Neutrophil (primary cell): Measurements from ENCODE around the gene COLEC12.

Experiments used
- H3K27ac ChIP-seq: fragments of 200-600 bp; sonication (generic); 2 replicates; pipeline ENCODE4 v1.5.1; 2016; ENCODE audit warnings: mild to moderate bottlenecking, moderate library complexity
- H3K27me3 ChIP-seq: fragments of 200-600 bp; sonication (generic); 2 replicates; pipeline ENCODE4 v1.6.0; 2016; ENCODE audit warnings: mild to moderate bottlenecking
- H3K36me3 ChIP-seq: fragments of 200-600 bp; sonication (generic); 2 replicates; pipeline ENCODE4 v1.5.1; 2017
- H3K4me1 ChIP-seq, 2 experiments: fragments of 200-600 bp in 1 of 2; sonication (generic) in 1 of 2; 1 replicate in 1 of 2; 2 replicates in 1 of 2; pipeline versions ENCODE4 v1.5.1 to v1.6.1; 2013 to 2016; ENCODE audit warnings: low read depth in 1 of 2, low read length in 1 of 2, mild to moderate bottlenecking in 1 of 2, moderate library complexity in 1 of 2; ENCODE audit not compliant: control insufficient read depth in 1 of 2, insufficient read depth in 1 of 2
- H3K4me3 ChIP-seq, 2 experiments: fragments of 200-600 bp in 1 of 2; sonication (generic) in 1 of 2; 1 replicate in 1 of 2; 2 replicates in 1 of 2; pipeline ENCODE4 v1.5.1; 2013 to 2016; ENCODE audit warnings: low read depth in 1 of 2, low read length in 1 of 2, mild to moderate bottlenecking in 1 of 2, moderate library complexity in 1 of 2
- H3K9me3 ChIP-seq: fragments of 200-600 bp; sonication (generic); 2 replicates; pipeline ENCODE4 v1.5.1; 2016
- TF ChIP-seq, protein P1 (sequence below): fragments of 200-600 bp; sonication (generic); IDR thresholded peaks from 2 replicates; pipeline ENCODE4 v1.5.1; 2016; ENCODE audit warnings: antibody characterized with exemption

COLEC12 gene

DNA sequence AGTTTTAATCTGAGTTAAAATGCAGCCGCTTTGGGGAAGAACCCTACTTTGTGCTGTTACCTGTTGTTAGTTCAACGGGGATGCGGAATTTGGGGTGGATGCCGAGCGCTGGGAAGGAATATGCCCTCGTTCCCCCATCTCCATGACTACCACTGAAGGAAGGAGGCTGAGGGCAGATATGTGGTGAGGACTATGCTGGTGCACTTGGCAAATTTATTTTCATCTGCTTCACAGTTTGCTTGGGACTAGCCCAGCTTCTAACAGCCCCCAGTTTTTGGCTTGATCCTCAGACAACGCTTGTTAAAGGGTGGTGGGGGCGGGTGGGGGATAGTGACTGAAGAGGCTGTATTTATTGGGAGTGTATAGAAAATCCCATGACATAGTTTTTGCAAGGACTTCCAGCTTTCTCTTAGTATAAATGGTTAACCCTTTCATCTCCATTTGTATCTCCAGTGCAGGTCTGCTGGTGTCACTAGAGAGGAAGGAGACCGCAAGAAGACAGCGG is 100.8 kb downstream of the COLEC12 start:
- H3K27me3 ChIP-seq = no peaks in the 10 kb centered on the region
- H3K4me3 ChIP-seq = peak overlapping the region in 1 of 2 experiments; percentile 1
- H3K36me3 ChIP-seq = no peaks in the 10 kb centered on the region
- TF ChIP-seq, protein P1, sequence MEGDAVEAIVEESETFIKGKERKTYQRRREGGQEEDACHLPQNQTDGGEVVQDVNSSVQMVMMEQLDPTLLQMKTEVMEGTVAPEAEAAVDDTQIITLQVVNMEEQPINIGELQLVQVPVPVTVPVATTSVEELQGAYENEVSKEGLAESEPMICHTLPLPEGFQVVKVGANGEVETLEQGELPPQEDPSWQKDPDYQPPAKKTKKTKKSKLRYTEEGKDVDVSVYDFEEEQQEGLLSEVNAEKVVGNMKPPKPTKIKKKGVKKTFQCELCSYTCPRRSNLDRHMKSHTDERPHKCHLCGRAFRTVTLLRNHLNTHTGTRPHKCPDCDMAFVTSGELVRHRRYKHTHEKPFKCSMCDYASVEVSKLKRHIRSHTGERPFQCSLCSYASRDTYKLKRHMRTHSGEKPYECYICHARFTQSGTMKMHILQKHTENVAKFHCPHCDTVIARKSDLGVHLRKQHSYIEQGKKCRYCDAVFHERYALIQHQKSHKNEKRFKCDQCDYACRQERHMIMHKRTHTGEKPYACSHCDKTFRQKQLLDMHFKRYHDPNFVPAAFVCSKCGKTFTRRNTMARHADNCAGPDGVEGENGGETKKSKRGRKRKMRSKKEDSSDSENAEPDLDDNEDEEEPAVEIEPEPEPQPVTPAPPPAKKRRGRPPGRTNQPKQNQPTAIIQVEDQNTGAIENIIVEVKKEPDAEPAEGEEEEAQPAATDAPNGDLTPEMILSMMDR = no peak
- H3K9me3 ChIP-seq = no peaks in the 10 kb centered on the region
- peak overlapping the region; percentile 88 for H3K27ac ChIP-seq
- peaks cover 65 to 91% of the 10 kb centered on the region in 2 experiments for H3K4me1 ChIP-seq

DNA sequence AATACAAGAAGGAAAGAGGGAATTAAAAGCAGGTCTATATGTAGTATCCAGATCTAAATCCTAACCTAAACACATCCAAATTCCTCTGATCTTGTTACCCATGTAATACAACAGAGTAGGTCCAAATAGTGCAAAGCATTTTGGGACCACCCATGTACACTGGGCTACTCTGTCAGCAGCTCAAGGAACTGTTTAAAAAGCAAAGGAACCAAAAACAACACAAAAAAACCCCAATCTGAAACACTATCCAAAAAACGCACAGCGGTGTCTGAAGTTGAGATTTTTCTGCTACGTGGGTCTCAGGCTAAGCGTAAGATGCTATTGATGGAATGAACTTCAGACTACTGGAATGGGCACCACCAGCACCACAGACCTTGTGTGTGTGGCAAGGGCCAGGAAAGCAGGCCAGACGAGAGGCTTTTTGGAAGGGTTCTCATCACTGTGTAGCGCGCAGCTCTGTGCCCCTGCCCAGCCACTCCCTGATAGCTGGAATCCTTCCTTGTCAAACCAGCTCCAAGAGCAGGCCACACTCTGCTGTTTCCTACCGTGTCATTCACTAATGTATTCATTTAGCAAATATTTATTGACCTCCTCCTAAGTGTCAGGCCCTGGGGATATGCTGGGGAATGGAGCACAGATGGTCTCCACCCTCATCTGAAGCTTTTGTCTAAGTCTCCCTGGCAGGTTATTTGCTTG is 101.4 kb downstream of the COLEC12 start:
- Histone ChIP-seq H3K9me3 (no peaks in the 10 kb centered on the region), H3K4me3 (no peak overlapping the region), H3K27ac (peak overlapping the region; percentile 88), H3K36me3 (no peaks in the 10 kb centered on the region), H3K27me3 (no peaks in the 10 kb centered on the region), H3K4me1 (peaks cover 59 to 85% of the 10 kb centered on the region in 2 experiments)
- TF ChIP-seq, protein P1 = no peak

DNA sequence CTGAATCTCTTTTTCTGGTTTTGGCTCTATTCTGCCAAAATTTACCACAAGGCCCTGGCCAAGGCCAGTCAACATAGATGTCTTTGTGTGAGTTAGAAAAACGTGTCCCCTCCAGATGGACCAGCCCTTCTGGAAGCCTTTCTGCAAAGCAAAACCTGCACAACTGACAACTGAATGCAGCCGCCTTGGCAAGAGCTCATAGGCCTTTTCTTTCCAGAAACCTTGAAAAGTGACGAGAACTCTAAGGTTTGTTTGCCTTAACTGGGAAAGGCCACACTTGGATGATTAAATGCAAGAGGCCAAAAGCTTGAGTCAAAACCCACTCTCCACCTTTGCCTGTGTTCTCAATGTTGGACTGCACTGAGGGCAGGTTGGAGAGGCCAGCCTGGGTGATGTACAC is 103.9 kb downstream of the COLEC12 start:
- no peak overlapping the region for H3K4me3 ChIP-seq
- H3K27ac ChIP-seq = peak overlapping the region; percentile 88
- peaks cover 37 to 60% of the 10 kb centered on the region in 2 experiments for H3K4me1 ChIP-seq
- TF ChIP-seq, protein P1 = no peak
- no peaks in the 10 kb centered on the region for H3K9me3 ChIP-seq
- H3K27me3 ChIP-seq = no peaks in the 10 kb centered on the region
- H3K36me3 ChIP-seq = no peaks in the 10 kb centered on the region

DNA sequence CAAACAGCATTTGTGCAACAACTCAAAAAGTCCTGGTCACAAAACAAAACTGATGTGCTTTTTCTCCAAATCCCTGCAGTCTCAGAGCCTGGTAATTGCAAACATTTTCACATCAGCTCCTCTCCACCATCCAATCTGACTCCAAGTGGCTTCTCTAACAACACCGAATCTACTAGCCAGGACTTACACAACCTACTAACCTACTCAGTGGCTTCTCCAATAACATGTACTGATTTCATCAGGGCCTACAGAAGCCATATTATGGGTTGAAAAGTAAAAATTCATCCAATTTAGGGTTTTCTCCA is 104.3 kb downstream of the COLEC12 start:
- H3K27me3 ChIP-seq = no peaks in the 10 kb centered on the region
- H3K27ac ChIP-seq = peak overlapping the region; percentile 88
- TF ChIP-seq, protein P1 = no peak
- no peaks in the 10 kb centered on the region for H3K36me3 ChIP-seq
- H3K4me1 ChIP-seq = peaks cover 33 to 56% of the 10 kb centered on the region in 2 experiments
- no peak overlapping the region for H3K4me3 ChIP-seq
- H3K9me3 ChIP-seq = no peaks in the 10 kb centered on the region

DNA sequence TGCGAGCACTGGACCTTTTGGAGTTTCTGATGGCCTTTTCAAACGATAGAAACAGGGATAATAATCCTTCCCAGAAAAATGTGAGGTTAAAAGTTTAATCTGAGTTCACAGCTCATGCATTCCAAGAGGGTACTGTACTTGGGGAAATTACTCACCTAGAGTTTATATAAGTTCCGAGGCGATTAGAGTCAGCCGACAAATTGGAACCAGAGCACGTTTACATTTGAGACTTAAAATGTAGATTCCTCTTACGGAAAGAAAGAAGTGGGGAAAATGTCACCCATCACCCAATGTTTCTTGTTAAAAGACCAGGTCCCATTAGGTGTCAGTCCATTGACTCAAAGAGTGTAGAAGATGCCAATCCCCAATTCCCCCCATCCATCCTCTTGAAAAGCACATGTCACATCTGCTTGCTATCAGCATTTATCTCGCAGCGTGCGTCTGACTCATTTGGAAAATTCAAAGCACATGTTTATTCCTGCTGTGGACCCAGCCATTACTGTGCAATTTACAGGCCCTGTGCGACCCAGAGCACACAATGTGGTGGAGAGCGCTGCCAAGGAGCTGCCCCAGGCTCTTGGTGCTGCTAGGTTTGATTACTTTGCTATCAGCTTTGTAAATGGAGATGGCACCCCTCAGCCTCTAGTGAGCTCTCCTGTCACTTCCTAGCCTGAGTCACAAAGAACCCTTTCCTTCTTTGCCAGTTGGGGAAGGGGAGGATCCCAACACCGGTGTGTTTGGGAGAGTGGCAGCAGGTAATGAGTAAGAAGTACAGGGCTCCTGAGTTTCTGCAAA is 104.8 kb downstream of the COLEC12 start:
- H3K4me1 ChIP-seq = peaks cover 29 to 51% of the 10 kb centered on the region in 2 experiments
- H3K27ac ChIP-seq = peak overlapping the region; percentile 88
- no peak overlapping the region for H3K4me3 ChIP-seq
- TF ChIP-seq, protein P1 = no peak
- H3K36me3 ChIP-seq = no peaks in the 10 kb centered on the region
- no peaks in the 10 kb centered on the region for H3K9me3 ChIP-seq
- no peaks in the 10 kb centered on the region for H3K27me3 ChIP-seq
